GM19395 (cell line): ENCODE data around the gene OGFOD3.
"Not testable (repeated sequence)": the region's sequence is repeated elsewhere in the genome, so short reads cannot be mapped to it uniquely, and the experiment has no call there.

ENCODE experiments used
- ATAC-seq: cut with Tn5 transposase; IDR thresholded peaks from one replicate; pipeline ENCODE4 v1.9.1; 2021; ENCODE audit warnings: mild to moderate bottlenecking, moderate library complexity; ENCODE audit not compliant: unreplicated experiment

Gene OGFOD3

GRCh38 chr17:82377294-82377693, 41.1 kb downstream of the OGFOD3 start:
- not testable (repeated sequence) for ATAC-seq

- no peak for ATAC-seq
Observed at GRCh38 chr17:82376042-82376730, 42.2 kb downstream of the OGFOD3 start.

DNA sequence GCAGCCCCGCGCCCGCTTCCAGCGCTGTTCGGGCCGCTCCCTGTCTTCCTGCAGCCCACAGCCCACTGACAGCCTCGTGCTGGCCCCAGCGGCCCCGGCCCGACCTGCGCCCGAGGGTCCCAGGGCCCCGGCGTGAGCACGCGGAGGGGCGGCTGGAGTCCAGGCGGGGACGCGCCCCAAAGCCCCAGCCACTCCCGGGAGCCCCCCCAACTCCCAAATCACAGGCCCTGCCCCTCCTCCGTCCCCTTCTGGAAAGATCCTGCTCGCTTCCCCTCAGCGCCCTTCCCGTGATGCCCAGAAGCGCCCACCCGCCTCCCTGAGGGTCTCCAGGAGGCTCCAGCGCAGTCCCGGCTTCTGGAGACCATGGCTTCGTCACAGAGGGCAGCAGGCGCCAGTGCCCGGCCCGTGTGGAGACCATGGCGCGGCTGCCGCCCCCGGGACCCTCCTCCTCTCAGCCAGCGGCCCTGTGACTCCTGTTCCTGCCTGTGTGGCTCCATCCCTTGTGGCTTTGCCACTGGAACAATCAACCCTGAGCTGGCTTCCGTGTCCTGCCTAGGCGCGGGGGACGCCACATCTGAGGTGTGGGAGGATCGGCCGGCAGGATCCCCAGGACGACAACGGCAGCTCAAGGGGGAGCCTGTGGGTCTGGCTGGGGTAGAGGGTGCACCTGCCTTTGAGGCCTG, 42.9 kb downstream of the OGFOD3 start:
- ATAC-seq = no peak

GRCh38 chr17:82374626-82375331, 43.6 kb downstream of the OGFOD3 start:
- ATAC-seq = no peak

DNA sequence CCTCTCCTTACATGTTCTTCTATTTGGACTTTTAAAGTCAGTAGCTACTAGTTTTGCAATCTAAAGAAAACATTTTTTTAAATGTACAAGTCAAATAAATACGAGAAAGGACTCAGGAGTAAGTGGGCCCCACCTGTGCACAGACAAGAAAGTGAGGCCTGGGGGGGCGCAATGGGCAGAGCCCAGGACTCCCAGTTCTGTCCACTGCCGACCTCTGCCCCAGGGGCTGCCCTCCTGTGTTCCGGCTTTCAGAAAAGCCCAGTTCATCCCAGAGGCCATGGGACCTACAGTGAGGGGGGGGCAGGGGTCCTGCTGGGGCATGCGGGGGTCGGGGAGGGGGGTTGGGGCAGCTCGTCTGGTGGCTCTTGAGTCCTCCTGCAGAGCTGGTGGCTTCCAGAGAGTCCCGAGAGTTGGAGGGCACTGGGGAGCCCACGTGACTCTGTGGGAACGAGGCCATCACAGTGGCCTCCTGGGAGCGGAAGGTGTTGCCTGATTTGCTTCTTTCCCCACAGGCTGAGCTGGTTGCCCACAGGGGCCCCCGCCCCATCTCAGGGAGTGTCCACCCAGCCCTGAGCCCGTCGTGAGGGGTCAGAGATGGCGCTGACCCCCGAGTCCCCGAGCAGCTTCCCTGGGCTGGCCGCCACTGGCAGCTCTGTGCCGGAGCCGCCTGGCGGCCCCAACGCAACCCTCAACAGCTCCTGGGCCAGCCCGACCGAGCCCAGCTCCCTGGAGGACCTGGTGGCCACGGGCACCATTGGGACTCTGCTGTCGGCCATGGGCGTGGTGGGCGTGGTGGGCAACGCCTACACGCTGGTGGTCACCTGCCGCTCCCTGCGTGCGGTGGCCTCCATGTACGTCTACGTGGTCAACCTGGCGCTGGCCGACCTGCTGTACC, 44.4 kb downstream of the OGFOD3 start:
- ATAC-seq = no peak

DNA sequence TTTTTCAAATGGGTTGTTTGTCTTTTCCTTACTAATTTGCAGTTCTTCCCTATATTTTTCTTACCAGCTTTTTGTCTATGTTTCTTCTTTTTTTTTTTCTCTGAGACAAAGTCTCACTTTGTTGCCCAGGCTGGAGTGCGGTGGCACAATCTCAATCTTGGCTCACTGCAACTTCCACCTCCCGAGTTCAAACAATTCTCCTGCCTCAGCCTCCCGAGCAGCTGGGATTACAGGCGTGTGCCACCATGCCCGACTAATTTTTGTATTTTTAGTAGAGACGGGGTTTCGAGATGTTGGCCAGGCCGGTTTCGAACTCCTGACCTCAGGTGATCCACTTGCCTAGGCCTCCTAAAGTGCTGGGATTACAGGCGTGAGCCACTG, 45.3 kb downstream of the OGFOD3 start:
- not testable (repeated sequence) for ATAC-seq

DNA sequence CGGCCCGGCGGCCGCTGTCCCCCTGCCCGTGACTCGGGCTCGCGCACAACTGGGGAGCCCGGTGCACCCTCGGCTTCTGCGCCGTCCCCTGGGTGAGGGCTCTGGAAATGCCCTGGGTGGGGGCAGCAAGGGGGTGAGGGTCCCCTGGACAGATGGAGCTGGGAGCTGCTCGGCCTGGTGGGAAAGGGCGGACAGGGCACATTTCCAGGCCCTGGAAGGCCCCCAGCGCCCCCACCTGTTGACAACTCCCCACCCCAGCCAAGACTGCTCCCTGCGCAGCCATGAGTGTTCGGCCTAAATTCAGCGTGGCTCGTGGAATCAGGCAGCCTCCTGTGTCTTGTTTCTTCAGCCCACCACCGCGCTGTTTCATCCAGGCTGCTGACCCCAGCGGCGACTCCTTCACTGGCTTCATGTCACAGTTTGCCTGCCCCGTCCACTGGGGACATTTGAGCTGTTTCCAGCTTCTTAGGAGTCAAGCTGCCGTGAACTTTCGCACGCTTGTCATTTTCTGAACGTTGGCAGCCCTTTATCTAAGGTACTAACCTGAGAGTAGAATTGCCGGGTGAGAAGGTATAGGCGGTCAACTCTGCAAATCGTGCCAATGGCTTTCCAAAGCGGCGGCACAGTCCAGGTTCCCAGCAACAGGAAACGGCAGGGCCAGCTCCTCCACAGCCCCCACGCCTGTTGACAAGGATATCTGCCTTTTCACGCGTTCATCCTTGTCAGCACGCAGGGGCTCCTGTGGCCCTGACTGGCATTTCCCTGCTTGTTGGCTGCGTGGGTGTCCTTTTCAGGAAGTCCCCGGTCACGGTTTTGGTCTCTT, 45.9 kb downstream of the OGFOD3 start:
- no peak for ATAC-seq

DNA sequence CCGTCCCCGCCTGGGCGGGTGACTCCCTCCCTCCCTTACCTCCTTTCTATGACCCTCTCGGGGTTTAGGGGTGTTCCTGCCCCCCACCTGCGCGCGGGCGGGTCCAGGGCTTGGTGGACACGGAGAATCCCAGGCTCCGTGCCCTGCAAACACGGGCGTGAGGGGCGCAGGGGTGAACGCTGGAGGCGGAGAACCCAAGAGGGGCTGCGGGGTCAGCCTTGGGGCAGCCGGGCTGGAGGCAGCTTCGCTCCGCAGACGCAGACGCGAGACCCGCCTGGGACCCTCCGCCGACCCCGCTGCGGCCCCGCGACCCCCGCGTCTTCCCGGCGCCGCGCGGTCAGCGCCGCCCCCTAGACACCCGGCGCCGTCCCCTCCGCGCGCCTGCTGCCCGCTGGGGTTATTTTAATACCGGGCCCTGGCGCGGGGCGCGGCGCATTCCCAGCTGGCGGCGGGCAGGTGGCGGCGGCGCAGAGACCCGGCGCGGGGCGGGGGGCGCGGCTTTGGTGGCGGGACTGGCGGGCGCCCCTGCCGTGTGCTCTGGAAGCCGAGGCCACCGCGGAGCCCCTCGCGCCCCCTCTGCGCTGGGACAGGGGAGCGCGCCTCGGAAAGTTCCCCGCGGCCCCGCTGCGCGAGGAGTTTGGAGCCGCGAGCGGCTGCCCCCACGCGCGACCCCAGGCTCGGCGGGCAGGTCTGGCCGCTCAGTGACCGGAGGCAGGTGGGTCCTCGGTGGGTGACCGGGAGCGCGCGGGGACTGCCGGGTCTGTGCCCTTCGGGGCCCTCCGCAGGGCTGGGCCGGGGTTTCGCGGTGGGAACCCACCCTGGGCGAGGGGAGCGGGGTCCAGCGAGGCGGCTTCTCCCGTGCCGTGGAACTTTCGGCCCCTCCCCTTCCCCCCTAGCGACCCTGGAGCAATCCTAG, 46.8 kb downstream of the OGFOD3 start, which contains the start of gene UTS2R:
UTS2R (plus strand) TSS at position 433 of the 916 bp plus-strand sequence. CDS start 2,560 bp downstream, outside the sequence.
- ATAC-seq = no peak

GRCh38 chr17:82370471-82371332, 47.7 kb downstream of the OGFOD3 start:
- peak; percentile 57 for ATAC-seq

GRCh38 chr17:82369211-82369610, 49.2 kb downstream of the OGFOD3 start:
- ATAC-seq = no peak

- no peak for ATAC-seq
Observed at GRCh38 chr17:82367724-82368524, 50.5 kb downstream of the OGFOD3 start.

GRCh38 chr17:82366749-82367148, 51.6 kb downstream of the OGFOD3 start:
- no peak for ATAC-seq

DNA sequence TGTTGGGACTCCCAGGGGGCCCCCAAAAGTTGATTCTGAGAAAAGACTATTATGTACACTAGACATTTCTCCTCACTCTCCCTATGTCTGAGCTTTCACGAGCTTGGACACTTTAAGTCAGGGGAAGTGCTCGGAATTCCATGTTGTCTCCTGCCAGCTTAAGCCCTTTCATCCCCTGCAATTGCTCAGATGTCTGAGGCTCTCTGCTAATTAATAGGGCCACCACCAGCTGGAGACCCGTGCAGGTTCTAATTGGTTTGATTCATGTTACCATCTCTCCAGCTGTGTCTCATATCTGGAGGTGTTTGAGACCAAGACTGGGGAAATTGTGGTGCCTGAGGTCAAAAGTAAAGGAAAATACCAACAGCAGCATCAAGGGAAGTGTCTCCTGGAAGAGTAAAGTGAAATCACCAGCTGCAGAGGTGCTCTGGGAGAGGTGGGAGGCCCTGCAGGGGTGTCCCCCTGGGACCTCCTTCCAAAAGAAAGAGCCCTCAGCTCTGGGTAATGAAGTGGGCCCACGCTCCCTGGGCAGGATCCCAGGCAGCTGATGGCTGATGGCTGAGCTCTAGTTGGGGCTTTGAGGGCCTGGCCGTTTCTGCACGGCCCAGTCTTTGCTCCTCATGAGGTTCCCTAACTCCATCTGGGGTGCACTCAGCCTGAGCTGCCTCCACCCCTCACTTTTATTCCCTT, 52.6 kb downstream of the OGFOD3 start:
- no peak for ATAC-seq

DNA sequence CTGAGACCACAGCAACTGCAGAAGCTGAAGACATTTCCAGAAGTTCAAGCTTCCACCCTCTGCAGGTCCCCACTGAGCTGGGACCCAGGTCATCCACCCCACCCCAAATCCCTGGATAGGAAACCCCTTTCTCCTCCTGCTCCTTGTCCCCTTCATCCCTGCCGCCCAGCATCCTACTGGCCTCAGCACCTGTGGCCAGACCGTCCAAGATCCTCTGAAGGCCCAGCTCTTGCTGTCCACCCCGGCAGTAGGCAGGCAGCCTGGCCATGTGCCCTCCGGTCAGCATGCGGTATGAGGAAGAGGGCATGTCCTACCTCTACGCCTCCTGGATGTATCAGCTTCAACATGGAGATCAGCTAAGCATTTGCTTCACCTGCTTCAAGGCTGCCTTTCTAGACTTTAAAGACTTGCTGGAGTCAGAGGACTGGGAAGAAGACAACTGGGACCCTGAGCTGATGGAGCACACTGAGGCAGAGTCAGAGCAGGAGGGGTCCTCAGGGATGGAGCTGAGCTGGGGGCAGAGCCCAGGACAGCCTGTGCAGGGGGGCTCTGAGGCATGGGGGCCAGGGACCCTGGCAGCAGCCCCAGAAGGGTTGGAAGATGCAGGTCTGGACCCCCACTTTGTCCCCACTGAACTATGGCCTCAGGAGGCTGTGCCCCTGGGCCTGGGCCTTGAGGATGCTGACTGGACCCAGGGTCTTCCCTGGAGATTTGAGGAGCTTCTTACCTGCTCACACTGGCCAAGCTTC, 56.3 kb downstream of the OGFOD3 start:
- no peak for ATAC-seq

GRCh38 chr17:82359451-82360074, 58.8 kb downstream of the OGFOD3 start:
- not testable (repeated sequence) for ATAC-seq
